HG02623 (cell line): ENCODE data around the gene MESD.

Experiments
- ATAC-seq: cut with Tn5 transposase; IDR thresholded peaks from one replicate; pipeline ENCODE4 v1.9.1; 2021; ENCODE audit warnings: moderate library complexity; ENCODE audit not compliant: unreplicated experiment

Gene MESD

GRCh38 chr15:80989518-80990478 lies at the start of gene MESD:
TSS of gene MESD (minus strand) at chr15:80989819. CDS start at chr15:80989791, 28 bp downstream.
- peak; percentile 97 for ATAC-seq

- no peak for ATAC-seq
These were observed 49.5 kb upstream of the MESD start for GRCh38 chr15:81038975-81039607.

GRCh38 chr15:81037952-81038743 lies 48.5 kb upstream of the MESD start:
- no peak for ATAC-seq

- ATAC-seq: no peak
These were observed 43.9 kb upstream of the MESD start for GRCh38 chr15:81033508-81033907.

- ATAC-seq: no peak
These were observed 43.2 kb upstream of the MESD start for GRCh38 chr15:81032818-81033217.

GRCh38 chr15:81032355-81032754 lies 42.7 kb upstream of the MESD start:
- no peak for ATAC-seq

- ATAC-seq: no peak
These were observed 41.6 kb upstream of the MESD start for GRCh38 chr15:81031203-81031602.

GRCh38 chr15:81030301-81030750 lies 40.7 kb upstream of the MESD start:
- ATAC-seq: no peak

- no peak for ATAC-seq
These were observed 40.0 kb upstream of the MESD start for GRCh38 chr15:81029414-81030300.

- ATAC-seq: no peak
These were observed 37.4 kb upstream of the MESD start for GRCh38 chr15:81026836-81027599.

- ATAC-seq: no peak
These were observed 36.2 kb upstream of the MESD start for GRCh38 chr15:81025721-81026370.

- ATAC-seq: no peak
These were observed 35.3 kb upstream of the MESD start for GRCh38 chr15:81024936-81025335.

GRCh38 chr15:81024265-81024872 lies 34.8 kb upstream of the MESD start:
- ATAC-seq: no peak

- peak; percentile 84 for ATAC-seq
These were observed 34.1 kb upstream of the MESD start for GRCh38 chr15:81023483-81024264.

GRCh38 chr15:81021321-81021720 lies 31.7 kb upstream of the MESD start:
- no peak for ATAC-seq

- ATAC-seq: no peak
These were observed 28.6 kb upstream of the MESD start for GRCh38 chr15:81018197-81018596.

- ATAC-seq: no peak
These were observed 27.0 kb upstream of the MESD start for GRCh38 chr15:81016489-81017068.
